Measurements from ENCODE around the gene DDX46. TPM values are rescaled to one million over a fixed set of nuclear protein-coding genes. Genes with fewer than 3 reads are reported as not detected.
A peak's percentile ranks its signal among the peaks of the same experiment; 100 is the strongest.

DDX46 gene
- total and polyA plus RNA-seq, 2 donors (not counting 1 experiment from before 2014, with no cell fraction given): 15.4 to 80.9 TPM

GRCh38 chr5:134735243-134735642, 23.3 kb upstream of the DDX46 start:
- ATAC-seq (ENCODE audit: low read depth): no peak
- Histone ChIP-seq H3K79me2 (ENCODE audit: control insufficient read depth, insufficient read depth, low read length) (peaks cover 19% of the 10 kb centered on the region), H3K27me3 (replicated peaks in 1 of 4; ENCODE audit: control extremely low read depth in 1 of 4, control insufficient read depth in 3 of 4, insufficient read depth in 4 of 4, low read length in 3 of 4) (no peaks in the 10 kb centered on the region), H3K9me3 (ENCODE audit: control extremely low read depth in 1 of 3, control insufficient read depth in 2 of 3, insufficient read depth in 1 of 3, low read length in 2 of 3) (no peaks in the 10 kb centered on the region), H3K36me3 (replicated peaks in 1 of 2; ENCODE audit: control extremely low read depth in 1 of 2, control insufficient read depth in 1 of 2, extremely low read depth in 1 of 2, insufficient read depth in 2 of 2, low read length in 1 of 2) (no peaks in the 10 kb centered on the region), H4K20me1 (ENCODE audit: control insufficient read depth, insufficient read depth, low read length, poor library complexity, severe bottlenecking) (no peaks in the 10 kb centered on the region), H3K4me3 (ENCODE audit: control extremely low read depth in 1 of 5, extremely low read depth in 1 of 5, insufficient read depth in 1 of 5, low read depth in 2 of 5, low read length in 4 of 5) (no peak overlapping the region), H2AFZ (ENCODE audit: insufficient read depth, low read depth, low read length, poor library complexity, severe bottlenecking) (peak overlapping the region; percentile 66), H3K4me1 (ENCODE audit: control insufficient read depth in 2 of 2, insufficient read depth in 2 of 2, low read length in 2 of 2) (peaks cover 24 to 42% of the 10 kb centered on the region in 2 donors), H3K4me2 (replicated peaks; ENCODE audit: low read depth, low read length, poor library complexity, severe bottlenecking) (no peak overlapping the region), H3K9ac (ENCODE audit: low read length) (no peak overlapping the region), H3K27ac (ENCODE audit: low read length in 2 of 2) (no peak overlapping the region)
- Mint-ChIP-seq H3K27ac (no peak overlapping the region), H3K27me3 (no peaks in the 10 kb centered on the region), H3K9me3 (ENCODE audit: insufficient read depth) (no peaks in the 10 kb centered on the region), H3K4me3 (no peak overlapping the region), H3K4me1 (peaks cover 27% of the 10 kb centered on the region)
- no peak for TF ChIP-seq EZH2 (IDR thresholded peaks at IDR 0.05; ENCODE audit: borderline replicate concordance, insufficient read depth, low read depth, low read length, poor library complexity, severe bottlenecking)
- DNase-seq: no peak
- ChIA-PET POLR2A (interaction anchor here (0.6 to 1.5 kb wide), 2 partner anchors 23 to 456 kb away, joined by 3 to 6 read pairs; partner anchors contain the start of gene DDX46), CTCF (interaction anchor here (1.0 to 7.0 kb wide), 3 partner anchors 14 to 169 kb away, joined by 4 to 93 read pairs (median 13); partner anchors contain the start of genes DDX46 and PCBD2)
- intact Hi-C loops (cut with micrococcal nuclease): loop anchor here (5.0 to 10.0 kb wide), 3 partner anchors 103 to 558 kb away; partner anchors contain the start of genes SAR1B and SKP1
- 86% methylated on average over 2 of the region's 4 CpGs for WGBS (ENCODE audit: insufficient coverage)

GRCh38 chr5:134736173-134736812, 22.3 kb upstream of the DDX46 start:
- Mint-ChIP-seq H3K4me3 (peak overlapping the region; percentile 44), H3K4me1 (peaks cover 31% of the 10 kb centered on the region), H3K27ac (peak overlapping the region; percentile 78), H3K27me3 (no peaks in the 10 kb centered on the region), H3K9me3 (ENCODE audit: insufficient read depth) (no peaks in the 10 kb centered on the region)
- ChIA-PET POLR2A (interaction anchor here (1.5 kb wide), 1 partner anchor 22 kb away, joined by 6 read pairs; the partner anchor contains the start of gene DDX46), CTCF (interaction anchor here (1.2 to 7.0 kb wide), 3 partner anchors 22 to 168 kb away, joined by 3 to 93 read pairs (median 13); partner anchors contain the start of genes DDX46 and PCBD2)
- peak overlapping the region; percentile 17 for H3K4me2 ChIP-seq (replicated peaks; ENCODE audit: low read depth, low read length, poor library complexity, severe bottlenecking)
- no peak overlapping the region for H3K9ac ChIP-seq (ENCODE audit: low read length)
- peak overlapping the region; percentile 30 to 61 for H3K27ac ChIP-seq (ENCODE audit: low read length in 2 of 2)
- H3K27me3 ChIP-seq (replicated peaks in 1 of 4; ENCODE audit: control extremely low read depth in 1 of 4, control insufficient read depth in 3 of 4, insufficient read depth in 4 of 4, low read length in 3 of 4): no peaks in the 10 kb centered on the region
- peak overlapping the region; percentile 66 for H2AFZ ChIP-seq (ENCODE audit: insufficient read depth, low read depth, low read length, poor library complexity, severe bottlenecking)
- no peak for ATAC-seq (ENCODE audit: low read depth)
- H3K4me1 ChIP-seq (ENCODE audit: control insufficient read depth in 2 of 2, insufficient read depth in 2 of 2, low read length in 2 of 2): peaks cover 24 to 42% of the 10 kb centered on the region in 2 donors
- H3K4me3 ChIP-seq (ENCODE audit: control extremely low read depth in 1 of 5, extremely low read depth in 1 of 5, insufficient read depth in 1 of 5, low read depth in 2 of 5, low read length in 4 of 5): no peak overlapping the region
- no peaks in the 10 kb centered on the region for H3K9me3 ChIP-seq (ENCODE audit: control extremely low read depth in 1 of 3, control insufficient read depth in 2 of 3, insufficient read depth in 1 of 3, low read length in 2 of 3)
- DNase-seq: peak; percentile 39
- H4K20me1 ChIP-seq (ENCODE audit: control insufficient read depth, insufficient read depth, low read length, poor library complexity, severe bottlenecking): no peaks in the 10 kb centered on the region
- TF ChIP-seq CTCF (IDR thresholded peaks at IDR 0.05): no peak
- no peak for TF ChIP-seq EZH2 (IDR thresholded peaks at IDR 0.05; ENCODE audit: borderline replicate concordance, insufficient read depth, low read depth, low read length, poor library complexity, severe bottlenecking)
- H3K36me3 ChIP-seq (replicated peaks in 1 of 2; ENCODE audit: control extremely low read depth in 1 of 2, control insufficient read depth in 1 of 2, extremely low read depth in 1 of 2, insufficient read depth in 2 of 2, low read length in 1 of 2): no peaks in the 10 kb centered on the region
- H3K79me2 ChIP-seq (ENCODE audit: control insufficient read depth, insufficient read depth, low read length): peaks cover 29% of the 10 kb centered on the region
- no CpG with 5 or more reads among the region's 2 CpGs for WGBS (ENCODE audit: insufficient coverage)
- intact Hi-C loops (cut with micrococcal nuclease): loop anchor here (5.0 to 10.0 kb wide), 3 partner anchors 104 to 559 kb away; partner anchors contain the start of genes SAR1B and SKP1
